ENCODE measurements around the gene SRPRA.

DNA sequence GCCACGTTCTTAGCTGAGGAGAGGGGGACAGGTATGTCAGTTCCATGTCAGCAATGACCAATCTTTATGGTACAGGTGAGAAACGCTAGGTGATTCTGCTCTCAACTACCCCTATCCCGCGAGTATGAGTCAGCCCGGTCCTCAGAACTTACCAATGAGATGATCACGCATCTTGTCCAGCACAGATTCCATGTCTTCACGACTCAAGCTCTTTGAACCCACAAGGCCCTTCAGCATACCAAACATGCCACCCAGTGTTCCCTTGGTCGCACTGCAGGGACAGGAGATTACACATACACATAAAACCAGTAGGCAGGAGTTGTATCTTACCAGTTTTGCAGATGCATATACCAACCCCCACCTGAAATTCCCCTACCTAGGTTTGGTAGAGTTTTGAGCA lies 2.9 kb downstream of the SRPRA start:
- TF ChIP-seq, protein P1, sequence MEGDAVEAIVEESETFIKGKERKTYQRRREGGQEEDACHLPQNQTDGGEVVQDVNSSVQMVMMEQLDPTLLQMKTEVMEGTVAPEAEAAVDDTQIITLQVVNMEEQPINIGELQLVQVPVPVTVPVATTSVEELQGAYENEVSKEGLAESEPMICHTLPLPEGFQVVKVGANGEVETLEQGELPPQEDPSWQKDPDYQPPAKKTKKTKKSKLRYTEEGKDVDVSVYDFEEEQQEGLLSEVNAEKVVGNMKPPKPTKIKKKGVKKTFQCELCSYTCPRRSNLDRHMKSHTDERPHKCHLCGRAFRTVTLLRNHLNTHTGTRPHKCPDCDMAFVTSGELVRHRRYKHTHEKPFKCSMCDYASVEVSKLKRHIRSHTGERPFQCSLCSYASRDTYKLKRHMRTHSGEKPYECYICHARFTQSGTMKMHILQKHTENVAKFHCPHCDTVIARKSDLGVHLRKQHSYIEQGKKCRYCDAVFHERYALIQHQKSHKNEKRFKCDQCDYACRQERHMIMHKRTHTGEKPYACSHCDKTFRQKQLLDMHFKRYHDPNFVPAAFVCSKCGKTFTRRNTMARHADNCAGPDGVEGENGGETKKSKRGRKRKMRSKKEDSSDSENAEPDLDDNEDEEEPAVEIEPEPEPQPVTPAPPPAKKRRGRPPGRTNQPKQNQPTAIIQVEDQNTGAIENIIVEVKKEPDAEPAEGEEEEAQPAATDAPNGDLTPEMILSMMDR (IDR thresholded peaks at IDR 0.05): no peak
- TF ChIP-seq POLR2A (IDR thresholded peaks at IDR 0.05): no peak
